ENCODE data around the gene ALPP. TPM values are rescaled to one million over a fixed set of nuclear protein-coding genes. Genes with fewer than 3 reads are reported as not detected.

The ALPP gene
- total and polyA plus RNA-seq, 2 donors (not counting 3 experiments of a cell fraction or from before 2014, with no cell fraction given): not detected

DNA sequence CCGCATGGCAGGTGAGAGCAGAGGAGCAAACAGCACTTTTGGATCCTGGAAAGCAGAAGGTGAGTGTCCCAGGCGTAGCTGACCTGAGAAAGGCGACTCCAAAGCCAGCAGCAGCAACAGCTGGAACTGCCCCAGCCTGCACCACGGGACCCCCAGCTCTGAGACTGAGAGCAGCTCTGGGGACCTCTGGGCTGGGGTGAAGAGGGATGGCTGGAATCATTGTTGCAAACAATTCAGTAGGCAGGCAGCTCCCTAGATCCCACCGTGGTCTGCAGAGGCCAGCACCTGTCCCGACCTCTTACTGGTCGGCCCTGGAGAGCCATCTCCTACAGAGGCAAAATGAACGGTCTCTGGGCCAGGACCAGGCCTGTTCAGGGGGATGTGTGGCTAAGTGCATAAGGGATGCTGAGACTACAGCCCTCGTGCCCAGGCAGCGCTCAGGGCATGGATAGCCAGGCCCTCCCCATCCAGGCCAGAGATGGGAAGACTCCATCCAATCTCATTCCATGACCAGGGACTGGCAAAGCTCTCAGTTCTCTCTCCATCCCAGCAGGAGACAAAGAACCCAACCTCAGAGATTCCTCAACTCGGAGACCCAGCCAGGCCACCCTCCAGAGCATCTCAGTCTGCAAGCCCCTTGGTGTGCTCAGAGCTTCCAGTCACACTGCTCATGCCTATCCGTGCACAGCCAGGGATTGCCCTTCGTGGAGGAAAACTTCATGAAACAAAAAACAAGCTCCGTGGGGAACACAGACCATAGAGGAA is 38.2 kb upstream of the ALPP start:
- DNase-seq (ENCODE audit: low read depth, low spot score) (no peak), FAIRE-seq (no peak)
- no TSS peak for BruUV-seq (replicated peaks)
- H3K4me2 ChIP-seq (ENCODE audit: insufficient read depth, low read length): no peak overlapping the region
- H2AFZ ChIP-seq (ENCODE audit: low read depth, low read length): no peak overlapping the region
- no peak overlapping the region for H3K27ac ChIP-seq (ENCODE audit: insufficient read depth, low read depth, low read length)
- H3K27me3 ChIP-seq (ENCODE audit: control insufficient read depth in 2 of 2, insufficient read depth in 2 of 2, low read length in 2 of 2): no peaks in the 10 kb centered on the region
- no peak overlapping the region for H3K9ac ChIP-seq (replicated peaks; ENCODE audit: extremely low read depth, insufficient read depth, low read length)
- no peaks in the 10 kb centered on the region for H3K79me2 ChIP-seq (ENCODE audit: control insufficient read depth, insufficient read depth, low read length)
- H3K9me1 ChIP-seq (replicated peaks; ENCODE audit: control insufficient read depth, extremely low read depth, insufficient read depth, low read length): no peaks in the 10 kb centered on the region
- H3K36me3 ChIP-seq (ENCODE audit: control insufficient read depth in 2 of 2, extremely low read depth in 1 of 2, insufficient read depth in 2 of 2, low read length in 2 of 2): peaks cover 0 to 3% of the 10 kb centered on the region in 2 experiments
- no peak overlapping the region for H3K4me3 ChIP-seq (replicated peaks in 1 of 3; ENCODE audit: insufficient read depth in 1 of 3, low read depth in 1 of 3, low read length in 3 of 3)
- intact Hi-C loops (cut with micrococcal nuclease) (no loop called here), dilution Hi-C loops (cut with MboI; ENCODE audit: extremely low pct_ligation_motif_present, low sequenced_read_pairs) (no loop called here)
- TF ChIP-seq POLR2AphosphoS5 (IDR thresholded peaks at IDR 0.05; ENCODE audit: insufficient read depth, low read depth, low read length) (no peak), JUN (IDR thresholded peaks at IDR 0.05; ENCODE audit: borderline replicate concordance, insufficient read depth, insufficient read length, low read depth) (no peak), FOS (IDR thresholded peaks at IDR 0.05; ENCODE audit: borderline replicate concordance, insufficient read depth, low read length) (no peak), MYC (IDR thresholded peaks at IDR 0.05; ENCODE audit: low read depth, low read length) (no peak), GATA2 (IDR thresholded peaks at IDR 0.05; ENCODE audit: insufficient read depth, insufficient read length, low read depth, low read length) (no peak), EZH2 (IDR thresholded peaks at IDR 0.05; ENCODE audit: borderline replicate concordance, low read depth, low read length, severe bottlenecking) (no peak), POLR2A (IDR thresholded peaks at IDR 0.05; ENCODE audit: low read depth, low read length) (no peak)
- TF ChIP-seq, protein P1, sequence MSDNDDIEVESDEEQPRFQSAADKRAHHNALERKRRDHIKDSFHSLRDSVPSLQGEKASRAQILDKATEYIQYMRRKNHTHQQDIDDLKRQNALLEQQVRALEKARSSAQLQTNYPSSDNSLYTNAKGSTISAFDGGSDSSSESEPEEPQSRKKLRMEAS (IDR thresholded peaks at IDR 0.05; ENCODE audit: insufficient read depth, insufficient read length): no peak
- TF ChIP-seq, protein P2, sequence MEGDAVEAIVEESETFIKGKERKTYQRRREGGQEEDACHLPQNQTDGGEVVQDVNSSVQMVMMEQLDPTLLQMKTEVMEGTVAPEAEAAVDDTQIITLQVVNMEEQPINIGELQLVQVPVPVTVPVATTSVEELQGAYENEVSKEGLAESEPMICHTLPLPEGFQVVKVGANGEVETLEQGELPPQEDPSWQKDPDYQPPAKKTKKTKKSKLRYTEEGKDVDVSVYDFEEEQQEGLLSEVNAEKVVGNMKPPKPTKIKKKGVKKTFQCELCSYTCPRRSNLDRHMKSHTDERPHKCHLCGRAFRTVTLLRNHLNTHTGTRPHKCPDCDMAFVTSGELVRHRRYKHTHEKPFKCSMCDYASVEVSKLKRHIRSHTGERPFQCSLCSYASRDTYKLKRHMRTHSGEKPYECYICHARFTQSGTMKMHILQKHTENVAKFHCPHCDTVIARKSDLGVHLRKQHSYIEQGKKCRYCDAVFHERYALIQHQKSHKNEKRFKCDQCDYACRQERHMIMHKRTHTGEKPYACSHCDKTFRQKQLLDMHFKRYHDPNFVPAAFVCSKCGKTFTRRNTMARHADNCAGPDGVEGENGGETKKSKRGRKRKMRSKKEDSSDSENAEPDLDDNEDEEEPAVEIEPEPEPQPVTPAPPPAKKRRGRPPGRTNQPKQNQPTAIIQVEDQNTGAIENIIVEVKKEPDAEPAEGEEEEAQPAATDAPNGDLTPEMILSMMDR (IDR thresholded peaks at IDR 0.05; ENCODE audit: extremely low read depth in 1 of 2, insufficient read depth in 1 of 2, low read depth in 1 of 2, low read length in 2 of 2): no peak
- CTCF ChIA-PET: interaction anchor here (0.9 to 1.5 kb wide), 3 partner anchors 13 to 434 kb away, joined by 3 to 4 read pairs (median 3); no protein-coding TSS in a partner anchor
- POLR2A ChIA-PET: no interaction called here
- no peaks in the 10 kb centered on the region for H3K4me1 ChIP-seq (ENCODE audit: control insufficient read depth, extremely low read depth, insufficient read depth, low read length)
- no peaks in the 10 kb centered on the region for H4K20me1 ChIP-seq (replicated peaks; ENCODE audit: control insufficient read depth, extremely low read depth, insufficient read depth, low read length)
- H3K9me3 ChIP-seq (replicated peaks; ENCODE audit: control insufficient read depth, insufficient read depth, low read length): no peaks in the 10 kb centered on the region
